ENCODE data around the gene SLC37A2. TPM values are rescaled to one million over a fixed set of nuclear protein-coding genes. Genes with fewer than 3 reads are reported as not detected.

SLC37A2 gene
- total and polyA plus RNA-seq, 2 of the 13 experiments (the other 11 are each of a cell fraction or from before 2014, with no cell fraction given), result 4.6 to 7.1 TPM

DNA sequence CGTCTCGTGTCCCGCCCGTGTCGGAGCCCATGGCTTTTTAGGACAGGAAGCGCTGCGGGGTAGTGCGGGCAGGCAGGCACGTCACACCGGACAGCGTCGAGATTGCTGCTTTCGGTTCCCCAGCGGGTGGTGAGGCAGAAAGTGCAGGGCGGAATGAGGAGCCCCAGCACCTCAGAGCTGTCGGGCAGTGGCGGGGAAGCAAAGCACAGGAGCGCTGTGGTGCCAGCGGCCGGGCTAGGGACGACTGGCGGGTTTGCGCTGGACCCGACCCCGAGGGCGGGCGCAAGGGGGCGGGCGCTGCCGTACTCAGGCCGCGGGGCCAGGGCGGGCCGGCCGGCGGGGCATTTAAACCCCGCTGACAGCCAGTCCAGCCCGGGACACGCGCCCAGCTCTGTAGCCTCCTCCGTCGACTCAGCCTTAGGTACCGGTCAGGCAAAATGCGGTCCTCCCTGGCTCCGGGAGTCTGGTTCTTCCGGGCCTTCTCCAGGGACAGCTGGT, at the start of gene SLC37A2 (continued):
- 0 out of 2 replicates have a peak, but pooled peaks have one; percentile 46 for TF ChIP-seq GMEB1 (CRISPR knock-in tag; IDR thresholded peaks at IDR 0.05; ENCODE audit: borderline replicate concordance)
- TF ChIP-seq ZNF614 (CRISPR knock-in tag; IDR thresholded peaks at IDR 0.05; ENCODE audit: borderline replicate concordance), result no peak
- 0 out of 2 replicates have a peak, but pooled peaks have one; percentile 28 for TF ChIP-seq ZSCAN25 (CRISPR knock-in tag; IDR thresholded peaks at IDR 0.05)
- TF ChIP-seq ONECUT2 (CRISPR knock-in tag; IDR thresholded peaks at IDR 0.05), result no peak
- TF ChIP-seq MED8 (CRISPR knock-in tag; IDR thresholded peaks at IDR 0.05; ENCODE audit: insufficient replicate concordance), result no peak
- TF ChIP-seq, protein P1, sequence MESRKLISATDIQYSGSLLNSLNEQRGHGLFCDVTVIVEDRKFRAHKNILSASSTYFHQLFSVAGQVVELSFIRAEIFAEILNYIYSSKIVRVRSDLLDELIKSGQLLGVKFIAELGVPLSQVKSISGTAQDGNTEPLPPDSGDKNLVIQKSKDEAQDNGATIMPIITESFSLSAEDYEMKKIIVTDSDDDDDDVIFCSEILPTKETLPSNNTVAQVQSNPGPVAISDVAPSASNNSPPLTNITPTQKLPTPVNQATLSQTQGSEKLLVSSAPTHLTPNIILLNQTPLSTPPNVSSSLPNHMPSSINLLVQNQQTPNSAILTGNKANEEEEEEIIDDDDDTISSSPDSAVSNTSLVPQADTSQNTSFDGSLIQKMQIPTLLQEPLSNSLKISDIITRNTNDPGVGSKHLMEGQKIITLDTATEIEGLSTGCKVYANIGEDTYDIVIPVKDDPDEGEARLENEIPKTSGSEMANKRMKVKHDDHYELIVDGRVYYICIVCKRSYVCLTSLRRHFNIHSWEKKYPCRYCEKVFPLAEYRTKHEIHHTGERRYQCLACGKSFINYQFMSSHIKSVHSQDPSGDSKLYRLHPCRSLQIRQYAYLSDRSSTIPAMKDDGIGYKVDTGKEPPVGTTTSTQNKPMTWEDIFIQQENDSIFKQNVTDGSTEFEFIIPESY (CRISPR knock-in tag; IDR thresholded peaks at IDR 0.05), result no peak
- no peak for TF ChIP-seq PITX1 (CRISPR knock-in tag; IDR thresholded peaks at IDR 0.05)
- TF ChIP-seq, protein P2, sequence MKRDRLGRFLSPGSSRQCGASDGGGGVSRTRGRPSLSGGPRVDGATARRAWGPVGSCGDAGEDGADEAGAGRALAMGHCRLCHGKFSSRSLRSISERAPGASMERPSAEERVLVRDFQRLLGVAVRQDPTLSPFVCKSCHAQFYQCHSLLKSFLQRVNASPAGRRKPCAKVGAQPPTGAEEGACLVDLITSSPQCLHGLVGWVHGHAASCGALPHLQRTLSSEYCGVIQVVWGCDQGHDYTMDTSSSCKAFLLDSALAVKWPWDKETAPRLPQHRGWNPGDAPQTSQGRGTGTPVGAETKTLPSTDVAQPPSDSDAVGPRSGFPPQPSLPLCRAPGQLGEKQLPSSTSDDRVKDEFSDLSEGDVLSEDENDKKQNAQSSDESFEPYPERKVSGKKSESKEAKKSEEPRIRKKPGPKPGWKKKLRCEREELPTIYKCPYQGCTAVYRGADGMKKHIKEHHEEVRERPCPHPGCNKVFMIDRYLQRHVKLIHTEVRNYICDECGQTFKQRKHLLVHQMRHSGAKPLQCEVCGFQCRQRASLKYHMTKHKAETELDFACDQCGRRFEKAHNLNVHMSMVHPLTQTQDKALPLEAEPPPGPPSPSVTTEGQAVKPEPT (CRISPR knock-in tag; IDR thresholded peaks at IDR 0.05; ENCODE audit: low read depth), result no peak
- no peak for TF ChIP-seq ZNF720 (CRISPR knock-in tag; IDR thresholded peaks at IDR 0.05)
- TF ChIP-seq ZNF589 (CRISPR knock-in tag; conservative IDR thresholded peaks at IDR 0.05), result no peak
- TF ChIP-seq, protein P3, sequence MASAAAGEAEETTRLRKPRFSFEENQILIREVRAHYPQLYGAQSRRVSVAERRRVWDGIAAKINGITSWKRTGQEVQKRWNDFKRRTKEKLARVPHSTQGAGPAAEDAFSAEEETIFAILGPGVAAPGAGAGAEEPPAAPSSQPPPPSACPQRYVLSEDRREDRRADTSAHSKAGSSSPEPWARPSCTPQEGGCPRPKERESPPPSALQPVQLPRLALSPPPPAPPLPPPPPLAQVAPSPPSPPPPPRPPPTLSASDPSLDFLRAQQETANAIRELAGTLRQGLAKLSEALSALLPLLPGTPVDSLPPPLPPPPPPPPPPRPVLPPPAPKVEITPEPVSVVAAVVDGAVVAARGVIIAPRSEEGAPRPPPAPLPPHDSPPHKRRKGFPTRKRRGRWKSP (CRISPR knock-in tag; IDR thresholded peaks at IDR 0.05), result peak; percentile 95
- TF ChIP-seq NR2C2 (CRISPR knock-in tag; IDR thresholded peaks at IDR 0.05; ENCODE audit: borderline replicate concordance), result 0 out of 2 replicates have a peak, but pooled peaks have one; percentile 16
- TF ChIP-seq ADNP (CRISPR knock-in tag; IDR thresholded peaks at IDR 0.05), result no peak
- 0 out of 2 replicates have a peak, but pooled peaks have one; percentile 56 for TF ChIP-seq ZNF788 (CRISPR knock-in tag; IDR thresholded peaks at IDR 0.05; ENCODE audit: borderline replicate concordance)
- no peak for TF ChIP-seq HNF4G (IDR thresholded peaks at IDR 0.05; ENCODE audit: borderline replicate concordance, low read depth, low read length)
- no peak for TF ChIP-seq HNF4G (CRISPR knock-in tag; IDR thresholded peaks at IDR 0.05; ENCODE audit: borderline replicate concordance, low read depth)
- TF ChIP-seq ZNF18 (CRISPR knock-in tag; IDR thresholded peaks at IDR 0.05; ENCODE audit: insufficient replicate concordance), result peak; percentile 90
- no peak for TF ChIP-seq SOX5 (CRISPR knock-in tag; IDR thresholded peaks at IDR 0.05; ENCODE audit: borderline replicate concordance)
